T1000 (cell line): Measurements from ENCODE around the gene FITM2.
"Not testable (repeated sequence)": the region's sequence is repeated elsewhere in the genome, so short reads cannot be mapped to it uniquely, and the experiment has no call there.

Experiments
- DNase-seq: peaks from one replicate; lab custom pipeline; 2025; ENCODE audit warnings: mixed read lengths; lab: John Stamatoyannopoulos, UW

The FITM2 gene

GRCh38 chr20:44310664-44311639, at the start of gene FITM2:
TSS of gene FITM2 (minus strand) at chr20:44311202. CDS start at chr20:44311148, 54 bp downstream.
- peak; percentile 99 for DNase-seq

DNA sequence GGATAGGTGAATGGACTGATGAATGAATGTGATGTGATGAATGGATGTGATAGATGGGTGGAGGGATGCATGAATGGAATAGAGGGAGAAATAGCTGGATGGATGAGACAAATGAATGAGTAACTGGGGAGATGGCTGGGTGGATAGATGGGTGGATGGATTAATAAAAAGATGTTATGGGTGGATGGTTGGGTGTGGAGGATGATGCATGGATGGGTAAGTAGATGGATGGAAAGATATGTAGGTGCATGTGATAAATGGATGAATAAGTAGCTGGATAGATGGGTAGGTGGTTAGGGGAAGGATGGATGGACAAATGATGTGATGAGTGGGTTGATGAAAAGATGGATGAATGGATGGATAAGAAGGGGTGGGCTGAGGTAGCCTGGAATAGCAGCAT, 49.2 kb upstream of the FITM2 start:
- no peak for DNase-seq

DNA sequence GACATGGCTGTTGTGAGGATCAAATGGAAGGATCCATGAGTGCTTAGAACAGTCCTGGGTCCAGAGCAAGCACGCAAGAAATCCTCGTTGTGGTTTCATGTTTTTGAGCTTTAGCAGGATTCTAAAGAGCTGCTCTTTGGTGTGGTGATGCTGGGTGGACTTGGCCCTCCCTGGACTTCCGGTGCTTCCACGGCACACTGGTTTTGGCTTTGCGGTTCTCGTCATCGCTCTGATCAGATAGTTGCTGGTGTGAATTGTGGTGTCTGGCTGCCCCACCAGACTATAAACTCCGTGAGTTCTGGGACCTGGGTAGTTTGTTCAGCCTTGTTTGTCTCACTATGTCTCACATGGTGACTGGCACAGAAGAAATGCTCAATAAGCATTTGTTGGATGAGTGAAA, 47.8 kb upstream of the FITM2 start:
- DNase-seq: no peak

GRCh38 chr20:44357555-44358125, 46.6 kb upstream of the FITM2 start:
- DNase-seq: no peak

GRCh38 chr20:44357020-44357419, 46.0 kb upstream of the FITM2 start:
- no peak for DNase-seq

GRCh38 chr20:44356353-44356723, 45.3 kb upstream of the FITM2 start:
- DNase-seq: no peak

GRCh38 chr20:44355498-44356352, 44.7 kb upstream of the FITM2 start, which contains the start of gene HNF4A:
TSS of gene HNF4A (plus strand) at chr20:44355699. CDS start at chr20:44355805, 106 bp downstream.
- DNase-seq: no peak

- no peak for DNase-seq
These were observed 44.0 kb upstream of the FITM2 start for GRCh38 chr20:44354979-44355497.

- no peak for DNase-seq
These were observed 39.6 kb upstream of the FITM2 start for GRCh38 chr20:44350567-44350966.

DNA sequence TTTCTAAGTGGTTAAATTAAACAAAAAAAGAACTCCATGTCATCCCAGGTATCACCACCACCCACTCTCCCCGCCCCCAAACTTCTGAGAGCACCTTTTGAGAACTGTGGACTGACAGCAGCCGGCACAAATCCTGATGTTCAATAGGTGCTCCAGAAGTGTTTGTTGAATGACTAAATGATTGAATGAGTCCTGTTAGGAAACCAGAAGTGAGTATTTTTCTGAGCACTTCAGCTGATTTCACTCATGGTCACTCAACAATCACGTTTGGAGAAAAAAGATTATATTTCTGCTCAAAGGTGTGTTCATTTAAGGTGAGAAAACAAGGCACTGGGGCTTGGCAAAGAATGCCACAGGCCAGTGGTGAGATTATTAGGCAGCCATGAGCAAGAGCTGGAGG, 38.3 kb upstream of the FITM2 start:
- no peak for DNase-seq

- no peak for DNase-seq
These were observed 37.2 kb upstream of the FITM2 start for GRCh38 chr20:44348168-44348659.

DNA sequence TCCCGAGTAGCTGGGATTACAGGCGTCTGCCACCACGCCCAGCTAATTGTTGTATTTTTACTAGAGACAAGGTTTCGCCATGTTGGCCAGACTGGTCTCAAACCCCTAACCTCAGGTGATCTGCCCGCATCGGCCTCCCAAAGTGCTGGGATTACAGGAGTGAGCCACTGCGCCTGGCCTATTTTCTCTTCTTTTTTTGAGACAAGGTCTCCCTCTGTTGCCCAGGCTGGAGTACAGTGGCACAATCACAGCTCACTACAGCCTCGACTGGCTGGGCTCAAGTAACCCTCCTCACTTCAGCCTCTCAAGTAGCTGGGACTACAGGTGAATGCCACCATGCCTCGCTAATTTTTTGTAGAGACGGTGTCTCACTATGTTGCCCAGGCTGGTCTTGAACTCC, 34.9 kb upstream of the FITM2 start:
- DNase-seq: not testable (repeated sequence)

- no peak for DNase-seq
These were observed 34.1 kb upstream of the FITM2 start for GRCh38 chr20:44345147-44345546.

DNA sequence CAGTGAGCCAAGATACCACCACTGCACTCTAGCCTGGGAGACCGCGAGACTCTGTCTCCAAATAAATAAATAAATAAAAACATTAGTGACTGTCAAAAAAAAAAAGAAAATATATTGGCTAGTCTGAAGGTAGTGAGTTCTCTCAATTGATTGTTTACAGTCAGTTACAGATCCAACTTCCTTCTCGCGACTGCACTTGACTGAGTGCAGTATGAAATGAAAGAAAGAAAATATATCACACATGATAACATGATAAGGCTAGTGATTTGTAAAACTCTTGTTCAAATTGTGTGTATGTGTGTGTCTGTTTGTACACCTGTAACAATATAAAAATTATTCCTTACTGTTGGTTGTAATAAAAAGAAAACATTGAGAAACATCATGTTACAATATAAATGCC, 33.7 kb upstream of the FITM2 start:
- DNase-seq: no peak

DNA sequence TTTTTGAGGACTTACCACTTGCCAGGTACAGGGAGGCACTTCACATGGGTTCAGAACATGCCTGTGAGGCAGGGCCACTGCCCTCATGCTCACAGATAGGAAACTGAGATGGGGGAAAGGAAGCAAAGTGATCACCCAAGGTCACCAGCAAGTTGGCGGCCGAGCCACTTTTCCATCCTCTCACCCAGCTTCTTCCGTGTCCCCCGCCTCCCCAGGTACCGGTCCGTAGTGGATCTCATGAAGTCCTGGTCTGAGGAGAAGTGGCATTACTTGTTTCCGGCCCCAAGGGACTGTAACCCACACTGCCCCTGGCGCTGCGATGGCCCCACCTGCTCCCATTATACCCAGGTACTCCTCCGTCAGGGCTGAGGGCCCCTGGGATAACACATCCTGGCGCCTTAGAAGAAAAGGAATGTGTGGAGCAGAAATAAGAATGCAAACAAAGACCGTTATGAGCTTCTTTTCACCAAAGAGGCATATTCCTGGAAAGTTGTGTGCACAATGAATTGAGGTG, 32.2 kb upstream of the FITM2 start:
- no peak for DNase-seq

GRCh38 chr20:44342248-44342647, 31.2 kb upstream of the FITM2 start:
- no peak for DNase-seq

- DNase-seq: no peak
These were observed 25.9 kb upstream of the FITM2 start, which contains the start of gene R3HDML for GRCh38 chr20:44336725-44337380. TSS of gene R3HDML (plus strand) at chr20:44337043. CDS start at chr20:44337158, 115 bp downstream.

DNA sequence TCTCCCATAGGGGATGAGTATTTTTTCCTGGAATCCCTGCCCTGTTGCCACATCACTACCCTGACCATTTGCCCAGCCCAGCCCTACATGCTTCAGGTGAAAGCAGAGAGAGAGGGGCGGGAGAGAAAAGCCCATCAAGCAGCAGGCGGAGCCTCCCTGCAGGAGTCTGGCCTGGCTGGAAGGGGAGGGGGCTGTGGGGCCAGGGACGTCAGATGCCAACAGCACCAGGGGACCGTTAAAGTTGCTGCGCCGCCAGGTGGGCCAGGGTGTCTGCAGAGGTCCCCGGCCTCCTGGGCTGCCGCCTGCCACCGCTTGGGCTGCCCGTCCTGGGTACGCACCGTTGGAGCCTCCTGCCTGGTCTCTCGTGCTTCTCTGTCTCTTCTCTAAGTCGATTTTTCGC, 25.1 kb upstream of the FITM2 start:
- DNase-seq: no peak

DNA sequence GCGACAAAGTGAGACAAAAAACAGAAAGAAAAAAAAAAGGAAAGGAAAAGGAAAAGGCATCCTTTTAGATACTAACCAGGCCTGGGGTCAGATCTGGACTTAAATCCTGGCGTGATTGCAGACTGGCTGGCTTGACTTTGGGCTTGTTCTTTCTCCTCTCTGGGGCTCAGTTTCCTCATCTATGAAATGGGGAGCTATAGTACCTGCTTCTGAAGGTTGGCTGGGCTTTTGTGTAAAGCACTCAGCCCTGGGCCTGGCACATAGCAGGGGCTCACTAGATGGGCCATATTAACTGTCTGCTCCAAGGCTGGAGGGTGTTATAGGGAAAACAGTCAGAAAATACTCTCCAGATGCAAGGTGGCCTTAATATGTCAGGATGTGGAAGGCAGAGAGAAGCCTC, 24.7 kb upstream of the FITM2 start:
- no peak for DNase-seq

DNA sequence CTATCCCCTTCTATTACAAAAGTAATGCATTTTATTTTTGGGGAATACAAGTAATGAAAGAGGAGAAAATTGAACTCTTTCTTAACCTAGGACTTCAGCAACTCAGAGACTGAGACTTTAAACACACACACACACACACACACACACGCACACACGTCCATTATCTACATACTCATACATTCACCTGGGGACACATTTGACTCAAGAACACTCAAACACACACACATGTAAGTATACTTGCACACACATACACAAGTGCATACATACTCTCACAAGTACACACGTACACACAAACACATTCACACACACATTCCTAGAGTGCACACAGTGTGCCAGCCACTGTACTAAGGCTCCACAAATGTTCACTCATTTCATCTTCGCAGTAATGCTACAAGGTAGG, 23.7 kb upstream of the FITM2 start:
- DNase-seq: no peak

GRCh38 chr20:44334306-44334705, 23.3 kb upstream of the FITM2 start:
- no peak for DNase-seq
